GM21717 (cell line): ENCODE data around the gene MON2.
"Not testable (repeated sequence)": the region's sequence is repeated elsewhere in the genome, so short reads cannot be mapped to it uniquely, and the experiment has no call there.

Experiments
- ATAC-seq: cut with Tn5 transposase; IDR thresholded peaks from one replicate; pipeline ENCODE4 v1.9.1; 2021; ENCODE audit warnings: mild to moderate bottlenecking, moderate library complexity; ENCODE audit not compliant: unreplicated experiment

MON2 gene

DNA sequence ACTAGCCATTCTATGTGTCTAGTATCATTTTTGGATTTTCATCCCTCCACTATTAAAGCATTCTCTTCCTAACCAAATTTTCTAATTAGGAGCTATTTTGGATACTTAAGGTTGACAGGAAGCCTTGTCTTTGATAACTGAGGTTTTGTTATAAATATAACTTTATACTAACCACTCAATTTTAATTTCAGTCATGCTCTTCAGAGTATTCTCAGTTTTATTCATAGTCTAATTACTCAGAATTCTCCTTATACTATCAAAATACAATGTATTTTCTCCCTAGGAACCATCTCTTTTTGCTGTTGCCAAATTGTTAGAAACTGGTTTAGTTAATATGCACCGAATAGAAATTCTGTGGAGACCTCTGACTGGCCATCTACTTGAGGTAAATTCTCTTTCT, 76.2 kb downstream of the MON2 start:
- ATAC-seq, result no peak

- ATAC-seq, result no peak
Measured at GRCh38 chr12:62543324-62543723, 76.7 kb downstream of the MON2 start.

GRCh38 chr12:62543741-62544140, 77.1 kb downstream of the MON2 start:
- no peak for ATAC-seq

DNA sequence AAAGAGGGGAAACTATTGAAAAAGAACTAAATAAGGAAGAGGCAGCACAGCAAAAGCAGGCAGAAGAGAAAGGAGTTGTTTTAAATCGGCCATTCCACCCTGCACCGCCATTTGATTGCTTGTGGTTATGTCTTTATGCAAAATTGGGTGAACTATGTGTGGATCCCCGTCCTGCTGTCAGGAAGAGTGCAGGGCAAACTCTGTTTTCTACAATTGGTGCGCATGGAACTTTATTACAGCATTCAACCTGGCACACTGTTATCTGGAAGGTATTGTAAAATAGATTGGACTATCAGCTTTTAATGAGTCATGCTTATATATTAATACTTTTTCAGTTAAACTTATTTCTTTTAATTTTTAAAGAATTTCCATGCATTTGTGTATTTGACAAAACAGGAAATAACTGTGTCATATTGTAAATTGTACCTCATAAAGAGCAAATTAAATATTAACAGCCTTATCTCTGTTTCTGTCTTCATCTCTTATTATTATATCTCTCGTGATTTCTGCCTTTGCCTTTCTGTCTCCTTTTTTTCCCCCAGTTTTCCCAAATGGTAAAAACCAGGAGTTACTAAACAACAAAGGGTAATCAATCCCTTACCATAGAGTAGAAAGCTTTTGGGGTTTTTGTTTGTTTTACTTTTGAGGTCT, 86.4 kb downstream of the MON2 start:
- ATAC-seq, result no peak

DNA sequence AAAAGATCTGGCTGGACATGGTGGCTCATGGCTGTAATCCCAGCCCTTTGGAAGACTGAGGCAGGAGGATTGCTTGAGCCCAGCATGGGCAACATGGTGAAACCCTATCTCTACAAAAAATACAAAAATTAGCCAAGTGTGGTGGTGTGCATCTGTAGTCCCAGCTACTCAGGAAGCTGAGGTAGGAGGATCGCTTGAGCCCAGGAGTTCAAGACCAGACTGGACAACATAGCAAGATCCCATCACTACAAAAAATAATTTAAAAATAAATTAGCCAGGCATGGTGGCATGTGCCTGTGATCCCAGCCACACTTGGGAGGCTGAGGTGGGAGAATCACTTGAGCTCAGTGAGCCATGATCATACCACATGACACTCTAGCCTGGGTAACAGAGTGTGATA, 92.7 kb downstream of the MON2 start:
- ATAC-seq, result not testable (repeated sequence)

DNA sequence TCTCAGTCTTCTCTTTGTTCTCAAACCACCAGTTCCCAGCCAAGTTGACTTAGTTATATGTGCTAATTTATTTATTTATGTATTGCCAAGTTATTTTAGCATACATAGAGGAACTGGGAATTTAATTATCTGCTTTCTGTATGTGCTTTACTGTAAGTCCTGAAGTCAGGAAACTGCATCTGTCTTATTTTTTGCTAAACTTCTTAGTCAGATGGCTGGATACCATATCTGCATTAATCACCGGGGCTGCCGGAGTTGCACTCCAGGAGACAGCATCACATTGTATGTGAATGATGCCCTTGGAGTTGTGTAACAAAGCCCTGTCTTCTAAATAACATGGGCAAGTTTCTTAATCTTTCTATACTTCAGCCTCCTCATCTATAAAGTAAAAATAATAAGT, 96.2 kb downstream of the MON2 start:
- no peak for ATAC-seq

DNA sequence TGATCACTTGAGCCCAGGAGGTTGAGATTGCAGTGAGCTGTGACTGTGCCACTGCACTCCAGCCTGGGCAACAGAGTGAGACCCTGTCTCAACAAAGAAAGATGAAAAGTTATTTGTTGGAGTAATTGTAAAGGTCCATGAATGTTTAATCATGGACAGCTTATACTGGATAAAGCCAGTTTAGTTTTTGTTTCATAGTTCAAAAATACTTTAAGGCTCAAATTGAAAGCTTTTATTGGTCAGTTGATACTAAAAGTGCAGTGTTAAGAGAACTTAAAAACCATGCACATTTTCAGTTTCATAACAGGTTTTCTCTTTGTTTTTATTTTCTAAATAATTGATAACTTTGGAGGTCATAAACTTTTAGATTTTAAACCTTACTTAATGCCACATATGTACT, 108.4 kb downstream of the MON2 start:
- ATAC-seq, result no peak

GRCh38 chr12:62576503-62576902, 109.9 kb downstream of the MON2 start:
- no peak for ATAC-seq

DNA sequence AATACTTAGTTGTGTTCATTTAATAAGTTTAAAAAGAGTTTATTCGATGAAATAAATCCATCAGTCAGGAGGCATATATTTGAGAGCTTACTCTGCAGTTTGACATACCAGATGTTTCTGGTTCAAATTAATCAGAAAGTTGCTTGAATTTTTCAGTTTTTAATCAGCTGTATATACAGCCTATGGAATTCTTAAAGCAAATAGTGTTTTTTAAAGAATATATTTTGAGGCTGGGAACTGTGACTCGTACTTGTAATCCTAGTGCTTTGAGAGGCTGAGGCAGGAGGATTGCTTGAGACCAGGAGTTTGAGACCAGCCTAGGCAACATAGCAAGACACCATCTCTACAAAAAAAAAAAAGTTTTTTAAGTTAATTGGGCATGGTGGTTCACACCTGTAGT, 112.1 kb downstream of the MON2 start:
- ATAC-seq, result no peak

DNA sequence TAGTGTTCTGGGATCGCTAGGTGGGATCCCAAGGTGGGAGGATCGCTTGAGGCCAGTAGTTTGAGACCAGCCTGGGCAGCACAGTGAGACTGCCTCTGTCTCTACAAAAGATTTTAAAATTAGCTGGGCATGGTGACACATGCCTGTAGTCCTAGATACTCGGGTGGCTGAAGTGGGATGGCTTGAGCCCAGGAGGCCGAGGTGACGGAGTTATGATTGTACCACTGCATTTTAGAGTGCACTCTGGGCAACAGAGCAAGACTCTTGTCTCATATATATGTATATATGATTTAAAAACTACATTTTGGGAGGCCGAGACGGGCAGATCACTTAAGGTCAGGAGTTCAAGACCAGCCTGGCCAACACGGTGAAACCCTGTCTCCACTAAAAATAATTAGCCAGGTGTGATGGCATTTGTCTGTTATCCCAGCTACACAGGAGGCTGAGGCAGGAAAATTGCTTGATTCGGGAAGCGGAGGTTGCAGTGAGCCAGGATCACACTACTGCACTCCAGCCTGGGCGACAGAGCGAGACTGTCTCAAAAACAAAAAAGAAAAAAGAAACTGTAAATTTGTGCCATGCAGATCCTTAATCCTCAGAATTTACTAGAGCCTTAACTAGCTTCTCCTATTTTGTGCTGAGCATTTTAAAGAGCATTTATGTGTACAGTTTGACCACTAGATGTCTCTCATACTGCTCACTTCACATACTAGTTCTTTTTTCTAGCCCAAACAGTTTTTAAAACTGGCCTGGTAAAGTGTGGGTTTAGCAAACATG, 114.8 kb downstream of the MON2 start:
- peak; percentile 60 for ATAC-seq

GRCh38 chr12:62582065-62582366, 115.4 kb downstream of the MON2 start:
- no peak for ATAC-seq

DNA sequence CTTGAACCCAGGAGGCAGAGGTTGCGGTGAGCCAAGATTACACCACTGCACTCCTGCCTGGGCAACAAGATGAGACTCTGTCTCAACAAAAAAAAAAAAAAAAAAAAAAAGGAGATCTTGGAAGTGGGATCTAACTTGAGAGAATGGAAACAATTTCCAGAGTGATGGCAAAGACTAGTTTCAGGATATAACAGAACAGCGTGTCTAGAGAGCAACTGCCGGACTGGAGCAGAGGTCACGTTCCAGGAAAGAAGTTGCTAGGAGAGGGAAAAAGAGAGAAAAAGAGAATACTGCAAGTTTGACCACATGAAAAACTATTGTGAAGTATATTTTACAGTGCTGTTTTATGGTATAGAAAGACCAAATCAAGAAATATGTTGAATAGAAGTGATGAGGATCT, 118.0 kb downstream of the MON2 start:
- no peak for ATAC-seq

DNA sequence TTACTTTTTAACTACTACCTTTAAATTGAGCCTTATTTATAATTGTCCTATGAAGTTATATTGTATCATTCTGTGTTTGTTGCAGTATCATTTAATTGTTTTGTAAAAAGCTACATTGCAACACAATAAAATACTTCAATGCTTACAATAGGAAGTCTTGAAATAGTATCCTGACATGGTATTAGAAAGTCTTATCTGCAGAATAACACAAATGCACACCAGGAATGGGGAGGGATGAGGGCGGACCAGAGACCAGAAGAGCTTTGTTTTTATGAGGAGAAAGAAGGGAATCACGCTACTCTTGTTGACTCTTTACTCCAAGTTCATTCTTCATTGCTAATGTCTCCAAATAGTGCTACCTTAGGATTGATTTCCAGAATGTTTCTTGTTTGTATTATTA, 120.2 kb downstream of the MON2 start:
- ATAC-seq, result no peak

GRCh38 chr12:62588916-62589315, 122.3 kb downstream of the MON2 start:
- no peak for ATAC-seq

DNA sequence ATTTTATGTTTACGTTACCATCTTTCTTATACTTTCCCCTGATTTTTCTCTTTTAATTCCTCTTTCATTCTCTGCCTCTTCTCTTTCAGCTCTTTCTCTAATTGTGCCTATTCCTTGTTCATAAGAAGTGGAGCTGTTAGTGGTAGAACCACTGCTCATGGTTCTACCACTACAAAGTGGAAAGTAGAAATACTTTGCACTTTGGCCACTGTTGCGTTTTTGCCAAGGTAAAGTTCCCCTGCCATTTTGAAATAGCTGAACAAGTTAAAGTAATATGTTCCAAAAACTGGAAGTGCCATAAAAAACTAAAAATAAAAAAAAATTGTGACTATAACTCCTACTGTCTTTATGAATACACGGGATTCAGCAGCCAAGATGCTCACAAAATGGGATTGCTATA, 130.6 kb downstream of the MON2 start:
- no peak for ATAC-seq

DNA sequence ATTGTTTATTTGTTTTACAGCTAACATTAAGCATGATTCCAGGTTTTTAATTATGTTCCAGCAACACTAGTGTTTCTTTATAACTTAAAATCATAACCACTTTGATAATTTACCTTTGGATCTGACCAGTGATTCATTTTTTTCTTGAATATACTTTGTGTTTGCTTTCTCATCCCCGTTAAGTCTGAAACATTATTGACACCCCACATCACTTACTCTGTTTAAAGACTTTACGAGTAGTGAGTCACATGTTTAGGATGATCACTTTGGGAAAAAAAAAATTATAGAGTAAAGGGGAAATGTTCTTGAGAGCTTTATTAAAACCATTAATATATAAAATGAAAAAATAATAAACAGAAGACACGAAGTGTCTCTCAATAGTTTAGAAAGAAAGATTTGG, 132.2 kb downstream of the MON2 start:
- ATAC-seq, result no peak

DNA sequence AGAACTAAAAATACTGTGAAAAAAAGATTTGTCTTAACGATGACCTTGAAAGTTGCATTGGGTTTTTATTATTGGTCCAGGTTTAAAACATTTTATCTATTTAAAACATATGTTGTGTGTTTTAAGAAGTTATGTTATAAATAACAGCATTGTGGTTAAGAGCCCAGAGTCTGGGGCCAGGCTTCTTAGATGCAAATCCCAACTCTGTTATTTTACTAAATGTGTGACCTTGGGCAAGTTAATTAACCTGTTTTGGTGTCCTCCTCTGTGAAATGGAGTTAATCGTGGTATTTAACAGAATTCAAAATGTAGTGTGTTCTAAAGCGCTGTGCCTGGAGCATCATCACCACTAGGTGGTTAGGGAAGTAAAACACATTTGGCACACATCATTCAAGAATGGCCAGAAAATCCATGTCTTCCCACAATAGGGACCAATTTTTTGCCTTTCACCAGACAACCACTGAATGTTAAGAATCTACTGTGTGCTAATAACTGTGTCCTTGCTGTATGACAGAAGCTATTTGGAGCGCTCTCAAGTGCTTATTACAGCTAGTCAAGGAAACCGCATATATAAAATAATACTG, 133.3 kb downstream of the MON2 start:
- ATAC-seq, result no peak

GRCh38 chr12:62601765-62602164, 135.1 kb downstream of the MON2 start:
- no peak for ATAC-seq

GRCh38 chr12:62602255-62603060, 135.8 kb downstream of the MON2 start:
- ATAC-seq, result peak; percentile 76

DNA sequence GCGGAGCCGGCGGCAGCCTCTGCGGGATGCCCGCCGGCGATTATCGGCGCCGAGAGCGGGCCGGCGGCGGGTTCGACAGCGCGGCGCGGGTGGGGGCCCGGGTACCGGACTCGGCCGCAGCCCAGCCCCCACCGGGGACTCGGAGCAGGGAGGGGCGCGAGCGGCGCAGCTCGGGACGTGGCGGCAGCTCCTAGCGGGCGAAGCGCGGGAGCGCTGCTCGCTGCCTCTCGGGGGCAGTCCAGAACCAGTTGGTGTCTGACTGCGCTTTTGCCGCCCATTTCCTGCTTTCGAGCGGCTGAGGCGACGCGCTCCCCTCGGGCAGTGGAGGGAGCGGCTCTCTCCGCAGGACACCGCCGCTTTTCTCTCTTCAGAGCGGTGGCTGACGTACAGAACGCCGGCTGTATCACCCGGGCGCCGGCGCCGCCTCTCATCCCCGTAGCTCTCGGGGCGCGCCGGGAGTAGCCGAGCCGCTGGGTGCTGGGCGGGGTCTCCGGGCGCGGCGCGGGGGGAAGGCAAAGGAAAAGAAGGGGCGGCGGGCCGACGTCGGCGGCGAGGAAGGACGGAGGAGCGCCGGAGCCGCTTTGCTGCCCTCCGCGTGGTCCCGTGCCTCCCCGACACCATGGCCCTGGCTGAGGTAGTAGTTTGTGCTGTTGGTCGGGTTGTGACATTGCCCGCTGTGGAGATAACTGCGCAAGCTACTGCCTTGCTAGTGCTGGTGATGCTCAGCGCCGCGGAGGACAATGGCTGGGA, 136.6 kb downstream of the MON2 start:
- peak; percentile 67 for ATAC-seq

- ATAC-seq, result no peak
Measured at GRCh38 chr12:62603811-62604098, 137.1 kb downstream of the MON2 start.
